ENCODE data around the gene MED13L.

The MED13L gene

DNA sequence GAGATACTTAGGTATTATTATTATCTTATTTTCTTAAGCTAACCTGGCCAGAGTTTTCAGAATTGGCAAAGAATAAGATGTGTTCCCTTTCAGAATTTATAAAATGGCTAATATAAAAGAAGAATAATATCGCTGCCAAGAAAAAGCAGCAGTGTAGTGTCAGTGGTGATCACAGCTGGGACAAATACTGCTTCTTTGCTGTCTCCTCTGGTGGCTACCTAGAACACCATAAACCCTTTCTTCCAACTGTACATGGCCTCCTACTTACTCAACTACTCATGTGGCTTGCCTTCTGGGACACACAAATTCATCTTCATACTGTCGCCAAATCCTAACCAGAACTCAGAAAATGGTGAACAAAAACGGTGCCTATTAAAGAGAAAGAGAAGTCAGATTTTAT lies 72.7 kb downstream of the MED13L start:
- TF ChIP-seq, protein P1, sequence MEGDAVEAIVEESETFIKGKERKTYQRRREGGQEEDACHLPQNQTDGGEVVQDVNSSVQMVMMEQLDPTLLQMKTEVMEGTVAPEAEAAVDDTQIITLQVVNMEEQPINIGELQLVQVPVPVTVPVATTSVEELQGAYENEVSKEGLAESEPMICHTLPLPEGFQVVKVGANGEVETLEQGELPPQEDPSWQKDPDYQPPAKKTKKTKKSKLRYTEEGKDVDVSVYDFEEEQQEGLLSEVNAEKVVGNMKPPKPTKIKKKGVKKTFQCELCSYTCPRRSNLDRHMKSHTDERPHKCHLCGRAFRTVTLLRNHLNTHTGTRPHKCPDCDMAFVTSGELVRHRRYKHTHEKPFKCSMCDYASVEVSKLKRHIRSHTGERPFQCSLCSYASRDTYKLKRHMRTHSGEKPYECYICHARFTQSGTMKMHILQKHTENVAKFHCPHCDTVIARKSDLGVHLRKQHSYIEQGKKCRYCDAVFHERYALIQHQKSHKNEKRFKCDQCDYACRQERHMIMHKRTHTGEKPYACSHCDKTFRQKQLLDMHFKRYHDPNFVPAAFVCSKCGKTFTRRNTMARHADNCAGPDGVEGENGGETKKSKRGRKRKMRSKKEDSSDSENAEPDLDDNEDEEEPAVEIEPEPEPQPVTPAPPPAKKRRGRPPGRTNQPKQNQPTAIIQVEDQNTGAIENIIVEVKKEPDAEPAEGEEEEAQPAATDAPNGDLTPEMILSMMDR (IDR thresholded peaks at IDR 0.05; ENCODE audit: low read depth, low read length, missing control alignments), result no peak
- no peak for DNase-seq (ENCODE audit: low read depth)
- no peak overlapping the region for H3K4me3 ChIP-seq (ENCODE audit: low read depth, low read length)

DNA sequence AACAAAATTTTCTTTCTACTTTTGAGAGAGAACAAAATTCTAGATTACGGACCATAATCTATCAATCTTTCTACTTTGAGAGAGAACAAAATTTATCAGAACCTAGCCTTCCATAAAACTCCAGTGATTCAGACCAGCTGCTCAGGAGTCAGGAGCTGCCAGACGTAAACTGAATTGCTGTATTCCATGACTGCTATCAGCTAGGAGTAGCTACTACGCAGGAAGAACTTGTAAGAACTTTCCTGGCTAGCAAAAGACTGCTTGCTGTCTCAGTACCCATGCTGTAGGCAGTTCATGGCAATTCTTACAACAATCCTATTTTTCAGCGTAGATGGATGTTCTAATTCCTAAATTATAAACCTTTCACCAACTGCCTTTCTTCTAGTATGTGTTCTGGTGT lies 73.3 kb downstream of the MED13L start:
- TF ChIP-seq, protein P1 (IDR thresholded peaks at IDR 0.05; ENCODE audit: low read depth, low read length, missing control alignments), result no peak
- no peak for DNase-seq (ENCODE audit: low read depth)
- no peak overlapping the region for H3K4me3 ChIP-seq (ENCODE audit: low read depth, low read length)

DNA sequence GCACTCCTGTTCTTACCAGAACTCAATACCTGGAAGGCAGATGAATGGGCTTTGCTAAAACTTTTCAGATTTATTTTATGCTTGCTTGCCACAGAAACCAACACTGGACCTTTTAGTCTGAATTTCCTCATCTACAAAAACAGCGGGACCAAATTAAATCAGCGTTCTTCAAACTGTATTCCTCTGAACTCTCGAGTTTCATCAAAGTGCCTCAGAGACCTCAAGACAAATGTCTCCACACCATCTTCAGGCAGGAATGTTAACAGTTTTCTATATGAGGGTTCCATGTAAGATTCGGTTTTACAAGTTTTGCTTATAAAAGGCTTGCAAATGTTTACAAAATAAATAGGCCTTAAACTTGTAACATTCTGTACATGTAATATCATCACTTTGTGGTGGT lies 74.6 kb downstream of the MED13L start:
- TF ChIP-seq, protein P1 (IDR thresholded peaks at IDR 0.05; ENCODE audit: low read depth, low read length, missing control alignments), result no peak
- no peak for DNase-seq (ENCODE audit: low read depth)
- H3K4me3 ChIP-seq (ENCODE audit: low read depth, low read length), result no peak overlapping the region

DNA sequence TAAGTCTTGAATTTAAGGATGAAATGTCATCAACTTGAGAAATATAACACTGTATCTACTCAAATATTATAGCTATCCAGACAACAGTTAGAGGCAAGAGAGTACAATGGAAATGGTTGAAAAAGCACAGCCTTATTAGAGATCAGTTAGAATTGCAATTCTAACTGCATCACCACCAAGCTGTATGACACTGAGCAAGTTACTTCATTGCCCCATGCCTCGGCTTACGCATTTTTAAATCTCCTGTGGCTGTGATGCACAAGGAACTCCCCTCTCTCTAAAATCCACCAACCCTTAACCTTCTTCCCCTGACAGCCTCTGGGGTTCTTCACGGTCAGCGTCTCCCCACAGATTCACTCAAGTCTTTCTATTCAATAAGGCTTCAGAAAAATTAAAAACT lies 75.1 kb downstream of the MED13L start:
- TF ChIP-seq, protein P1 (IDR thresholded peaks at IDR 0.05; ENCODE audit: low read depth, low read length, missing control alignments), result no peak
- DNase-seq (ENCODE audit: low read depth), result no peak
- H3K4me3 ChIP-seq (ENCODE audit: low read depth, low read length), result no peak overlapping the region

DNA sequence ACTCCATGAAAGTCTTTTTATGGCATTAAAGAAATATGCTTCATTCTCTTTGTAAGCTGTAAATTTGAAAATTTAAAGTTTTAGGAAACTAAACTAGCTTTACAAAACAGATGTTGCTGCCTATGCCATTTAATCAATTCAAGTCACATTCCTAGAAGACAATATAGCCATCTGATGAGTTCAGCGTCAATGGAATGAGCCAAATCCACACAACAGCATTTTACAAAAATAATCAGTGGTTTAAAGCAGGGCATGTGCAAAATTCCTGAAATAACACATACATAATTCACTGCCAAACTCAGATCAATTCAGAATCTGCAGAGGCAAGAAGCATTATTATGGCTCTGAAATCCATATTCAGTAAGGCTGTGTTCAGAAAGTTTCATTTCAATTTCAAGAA lies 75.6 kb downstream of the MED13L start:
- H3K4me3 ChIP-seq (ENCODE audit: low read depth, low read length), result no peak overlapping the region

DNA sequence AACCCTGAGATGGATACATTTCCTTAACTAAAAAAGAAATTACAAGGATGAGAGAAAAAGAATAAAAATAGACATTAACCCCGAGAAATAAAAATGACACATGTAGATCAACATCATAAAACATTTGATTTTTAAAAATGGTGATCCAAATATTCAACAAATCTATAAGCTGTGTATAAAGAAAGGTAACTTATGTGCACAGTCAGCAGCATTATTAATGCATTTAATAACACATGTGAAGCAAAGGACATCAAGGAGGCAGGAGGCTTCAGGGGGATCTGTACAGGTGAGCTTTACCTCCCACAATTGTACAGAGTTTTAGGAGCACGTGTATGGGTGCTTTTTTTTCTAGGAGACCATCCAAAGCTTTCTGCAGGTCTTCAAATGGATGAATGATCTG lies 76.1 kb downstream of the MED13L start:
- no peak for DNase-seq (ENCODE audit: low read depth)
- TF ChIP-seq, protein P1 (IDR thresholded peaks at IDR 0.05; ENCODE audit: low read depth, low read length, missing control alignments), result no peak
- no peak overlapping the region for H3K4me3 ChIP-seq (ENCODE audit: low read depth, low read length)

More for the DNA sequence above, 75.6 kb downstream of the MED13L start:
- TF ChIP-seq, protein P1 (IDR thresholded peaks at IDR 0.05; ENCODE audit: low read depth, low read length, missing control alignments), result no peak
- no peak for DNase-seq (ENCODE audit: low read depth)

DNA sequence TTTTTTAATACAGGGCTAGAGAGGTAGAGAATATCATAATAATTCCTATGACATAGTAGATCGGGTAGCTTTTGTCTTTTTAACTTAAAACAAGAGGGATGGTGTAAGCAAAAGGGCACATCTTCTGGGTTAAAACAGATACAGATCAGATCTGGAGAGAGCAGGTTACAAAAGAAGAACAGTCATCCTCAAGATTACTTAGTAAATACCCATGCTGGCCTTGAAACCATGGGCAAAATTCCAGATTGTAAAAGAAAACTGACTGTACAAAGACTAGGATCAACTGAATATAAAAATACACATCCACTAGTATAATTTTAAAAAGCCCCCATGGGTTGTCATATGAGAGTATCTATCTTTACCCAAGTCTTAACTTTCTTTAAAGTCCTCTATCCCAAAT lies 76.7 kb downstream of the MED13L start:
- DNase-seq (ENCODE audit: low read depth), result no peak
- H3K4me3 ChIP-seq (ENCODE audit: low read depth, low read length), result no peak overlapping the region
- TF ChIP-seq, protein P1 (IDR thresholded peaks at IDR 0.05; ENCODE audit: low read depth, low read length, missing control alignments), result no peak

All from GM12864 (cell line).